ENCODE measurements around the gene PRLR.

GRCh38 chr5:35024911-35025510, 205.3 kb downstream of the PRLR start:
- TF ChIP-seq YY1 (IDR thresholded peaks at IDR 0.05; ENCODE audit: low read depth) (no peak), CREB1 (IDR thresholded peaks at IDR 0.05; ENCODE audit: low read depth) (no peak), REST (IDR thresholded peaks at IDR 0.05; ENCODE audit: low read depth) (no peak)

All from Ishikawa (cell line).